Stimulated activated naive CD4-positive, alpha-beta T cell treated with Interleukin-2 at 50 U/mL for 16 hours (primary cell): ENCODE results near the gene MRPL12.

Experiments used
- DNase-seq: peaks from one replicate; lab custom pipeline; 2025; lab: John Stamatoyannopoulos, UW

Gene MRPL12

DNA sequence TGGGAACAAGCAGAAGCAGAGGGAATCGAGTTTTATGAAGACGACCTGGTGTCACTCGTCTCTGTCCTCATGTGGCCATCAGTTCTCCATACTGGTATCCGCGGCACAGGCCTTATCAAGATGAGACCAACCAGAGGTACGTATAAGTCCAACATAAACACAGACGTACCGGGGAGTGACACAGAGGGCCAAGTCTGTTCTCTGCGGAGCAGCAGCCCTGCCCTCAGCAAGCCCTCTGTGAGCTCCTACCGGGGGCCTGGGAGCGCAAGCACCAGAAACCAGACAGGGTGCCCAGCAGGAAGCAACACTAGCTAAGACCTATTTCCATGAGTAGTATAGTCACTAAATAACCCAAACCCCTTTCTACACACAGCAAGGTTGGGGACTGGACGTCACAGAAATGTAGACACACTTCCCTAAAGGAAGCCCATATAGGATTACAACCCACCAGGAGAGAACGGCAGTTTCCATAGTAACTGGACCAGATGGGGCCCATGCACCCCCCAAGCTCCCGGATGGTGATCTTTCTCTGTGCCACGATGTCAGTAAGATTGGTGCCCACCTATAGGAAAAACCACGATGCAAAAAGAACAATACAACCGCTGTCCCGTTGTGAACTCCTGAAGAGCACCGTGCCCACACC lies 20.5 kb upstream of the MRPL12 start:
- DNase-seq: no peak

DNA sequence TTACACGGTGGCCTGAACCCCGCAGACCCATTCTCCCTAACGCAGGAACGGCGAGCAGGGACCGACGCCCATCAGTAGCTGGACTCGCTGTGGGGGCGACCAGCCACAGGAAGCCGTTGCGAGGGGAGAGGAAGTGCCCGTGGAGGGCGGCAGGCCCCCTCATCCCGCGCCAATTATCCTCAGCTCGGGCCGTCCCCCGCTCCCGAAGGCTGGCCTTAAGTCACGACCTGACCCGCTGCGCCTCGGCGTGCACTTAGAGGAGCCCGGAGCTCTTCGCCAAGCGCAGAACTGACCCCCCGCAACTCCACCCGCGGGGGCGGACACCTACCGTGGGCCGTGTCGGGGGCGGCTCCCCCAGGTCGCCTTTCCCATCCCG lies 20.0 kb upstream of the MRPL12 start:
- DNase-seq: no peak

DNA sequence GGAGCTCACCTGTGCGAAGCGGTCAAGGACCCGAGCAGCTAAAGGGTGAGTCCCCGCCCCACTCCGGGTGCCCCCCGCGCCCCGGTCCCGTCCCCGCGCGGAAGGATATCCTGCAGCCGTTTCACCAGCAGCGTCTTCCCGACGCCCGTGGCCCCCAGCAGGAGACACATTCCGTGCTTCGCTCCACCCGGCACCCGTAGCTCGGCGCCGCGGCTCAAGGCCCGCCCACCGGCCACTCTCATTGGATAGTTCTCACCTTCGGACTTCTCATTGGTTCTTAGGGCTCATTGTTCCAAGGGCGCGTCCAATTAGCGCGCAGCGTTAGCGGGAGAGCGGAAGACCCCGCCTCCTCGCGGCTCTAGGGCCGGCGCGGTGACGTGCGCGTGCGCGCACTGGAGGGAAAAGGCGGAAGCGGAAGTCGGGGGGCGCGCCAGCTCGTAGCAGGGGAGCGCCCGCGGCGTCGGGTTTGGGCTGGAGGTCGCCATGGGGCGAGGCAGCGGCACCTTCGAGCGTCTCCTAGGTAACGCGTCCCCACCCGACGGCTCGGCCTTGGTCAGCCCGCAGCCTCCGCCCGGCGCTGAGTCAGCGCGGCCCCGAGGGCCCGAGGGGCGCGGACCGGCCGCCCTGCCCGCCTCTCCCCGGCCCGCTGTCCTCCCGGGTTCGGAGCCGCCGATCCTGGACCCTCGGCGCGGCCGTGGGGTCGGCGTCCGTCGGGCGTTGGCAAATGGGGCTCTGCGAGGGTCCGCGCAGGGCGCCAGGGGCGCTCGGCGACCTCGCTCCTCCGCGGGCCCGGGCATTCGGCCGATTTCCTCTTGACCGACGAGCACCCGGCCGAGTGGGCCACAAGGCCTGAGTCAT lies 19.4 kb upstream of the MRPL12 start, which contains the start of the genes ARL16 and HGS:
TSS of gene ARL16 (minus strand) at position 214 of the 858 bp plus-strand sequence. CDS start at position 170, 44 bp downstream.
TSS of gene HGS (plus strand) at position 428 of the 858 bp plus-strand sequence. CDS start at position 484, 56 bp downstream.
- peak; percentile 95 for DNase-seq

DNA sequence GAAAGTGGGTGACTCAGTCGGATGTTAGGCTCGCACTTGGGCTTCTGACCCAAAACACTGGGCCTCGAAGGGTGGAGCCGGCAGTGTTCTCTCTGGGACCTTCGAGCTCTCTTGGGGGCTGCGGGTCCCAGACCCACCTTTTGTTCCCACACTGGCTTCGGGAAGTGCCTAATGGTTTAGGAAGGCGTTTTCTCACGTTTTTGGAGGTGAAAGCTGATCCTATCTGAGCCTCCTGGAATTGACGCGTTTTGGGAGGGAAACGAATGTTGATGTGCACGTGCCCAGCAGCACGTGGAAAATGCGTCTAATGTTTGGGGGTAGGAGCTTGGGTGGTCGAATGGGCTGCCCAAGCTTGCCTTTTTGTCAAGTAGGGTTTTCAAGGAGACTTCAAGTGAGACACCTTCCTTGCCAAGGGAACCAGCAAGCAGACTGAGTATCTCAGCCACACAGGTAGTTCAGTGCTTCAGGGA lies 18.7 kb upstream of the MRPL12 start:
- DNase-seq: no peak

DNA sequence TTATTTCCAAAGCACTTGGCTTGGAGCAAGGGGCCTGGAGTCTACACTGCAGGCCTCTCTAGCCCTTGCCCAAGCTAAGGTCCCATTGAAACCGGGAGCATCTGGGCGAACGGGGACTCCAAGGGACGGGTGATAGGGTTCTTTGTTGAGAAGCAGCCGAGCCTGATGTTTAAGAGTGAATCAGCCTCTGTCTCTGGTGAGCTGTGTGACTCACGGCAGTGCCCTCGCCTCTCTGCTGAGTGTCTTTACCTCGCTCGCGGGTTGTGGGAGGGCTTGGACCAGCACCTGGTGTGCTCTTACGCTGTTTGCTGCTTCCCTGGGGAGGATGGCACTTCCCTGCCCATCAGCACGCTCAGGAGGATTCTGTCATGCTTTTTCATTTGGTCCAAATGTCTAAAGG lies 18.1 kb upstream of the MRPL12 start:
- peak; percentile 56 for DNase-seq

DNA sequence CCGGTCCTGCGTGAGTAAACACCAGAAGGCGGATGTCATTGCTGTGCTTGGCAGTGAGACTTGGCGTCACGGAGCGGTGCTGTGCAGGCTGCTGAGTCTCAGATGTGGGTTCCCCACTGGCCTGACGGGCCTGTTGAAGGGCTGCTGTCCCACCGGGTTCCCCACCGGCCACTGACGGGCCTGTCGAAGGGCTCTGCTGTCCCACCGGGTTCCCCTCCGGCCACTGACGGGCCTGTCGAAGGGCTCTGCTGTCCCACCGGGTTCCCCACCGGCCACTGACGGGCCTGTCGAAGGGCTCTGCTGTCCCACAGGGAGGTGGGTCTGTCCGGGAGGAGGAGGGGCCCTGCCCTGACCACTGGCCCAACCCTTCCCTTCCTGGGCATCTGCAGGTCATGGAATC lies 16.6 kb upstream of the MRPL12 start:
- DNase-seq: no peak

DNA sequence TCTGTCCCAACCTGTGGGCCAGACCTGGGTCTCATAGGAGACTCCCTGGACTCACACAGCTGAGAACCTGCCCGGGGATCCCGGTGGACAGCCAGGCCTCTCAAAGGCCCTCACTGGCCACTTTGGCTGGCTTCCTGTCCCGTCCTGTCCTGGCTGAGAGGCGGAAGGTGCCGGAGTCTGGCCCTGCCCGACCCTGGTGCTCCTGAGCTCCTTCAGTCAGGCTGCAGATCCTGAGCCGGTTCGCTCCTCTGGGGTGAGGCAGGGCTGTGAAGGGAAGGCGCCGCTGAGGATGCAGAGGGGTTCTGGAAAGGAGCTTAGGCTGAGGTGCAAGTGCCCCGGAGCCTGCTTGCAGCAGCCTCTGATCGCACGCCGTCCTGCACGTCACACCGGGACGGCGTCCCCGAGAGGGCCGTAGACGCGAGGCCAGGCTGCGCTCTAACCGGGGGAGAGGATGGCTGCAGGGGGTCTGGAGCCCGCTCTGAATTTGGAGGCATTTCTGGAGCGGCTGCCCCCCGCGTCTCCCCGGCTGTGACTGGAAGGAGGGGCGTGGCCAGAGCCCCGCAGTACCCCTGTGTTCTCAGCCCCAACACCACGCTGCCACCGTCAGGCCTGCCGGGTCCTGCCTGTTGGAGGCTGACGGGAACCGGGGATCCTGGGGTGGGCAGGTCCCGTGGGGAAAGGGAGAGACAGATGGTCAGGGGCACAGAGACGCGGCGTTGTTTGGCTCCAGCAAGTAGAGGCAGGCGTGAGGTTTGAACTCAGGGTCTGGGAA lies 15.2 kb upstream of the MRPL12 start:
- no peak for DNase-seq

DNA sequence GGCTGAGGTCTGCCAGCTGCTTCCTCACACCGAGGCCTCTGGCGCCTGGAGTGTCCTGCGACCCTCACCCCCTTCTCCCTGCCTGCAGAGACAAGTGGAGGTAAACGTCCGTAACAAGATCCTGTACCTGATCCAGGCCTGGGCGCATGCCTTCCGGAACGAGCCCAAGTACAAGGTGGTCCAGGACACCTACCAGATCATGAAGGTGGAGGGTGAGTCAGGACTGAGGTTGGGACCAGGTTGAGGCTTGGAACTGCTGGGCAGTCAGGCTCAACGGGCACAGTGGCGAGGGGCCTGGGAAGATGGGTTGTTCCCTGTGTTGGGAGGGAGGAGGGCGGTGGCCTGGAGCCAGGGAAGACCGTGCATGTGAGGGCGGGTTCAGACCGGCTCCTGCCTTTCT lies 14.6 kb upstream of the MRPL12 start:
- DNase-seq: no peak

DNA sequence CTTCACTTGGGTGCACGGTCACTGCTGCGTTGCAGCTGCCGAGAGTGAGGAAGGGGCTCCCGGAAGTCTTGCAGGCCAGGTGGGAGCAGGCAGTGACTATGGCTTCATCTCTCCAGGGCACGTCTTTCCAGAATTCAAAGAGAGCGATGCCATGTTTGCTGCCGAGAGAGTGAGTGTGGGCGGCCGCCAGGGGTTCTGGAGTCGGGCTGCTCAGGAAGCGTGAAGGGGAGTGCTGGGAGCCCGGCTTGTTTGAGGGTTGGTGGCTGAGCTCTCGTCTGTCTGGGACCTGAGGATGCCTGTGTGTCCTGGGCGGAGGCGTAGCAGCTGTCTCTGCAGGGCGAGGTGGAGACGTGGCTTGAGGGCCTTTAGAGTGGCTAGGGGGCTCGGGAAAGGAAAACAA lies 13.1 kb upstream of the MRPL12 start:
- no peak for DNase-seq

DNA sequence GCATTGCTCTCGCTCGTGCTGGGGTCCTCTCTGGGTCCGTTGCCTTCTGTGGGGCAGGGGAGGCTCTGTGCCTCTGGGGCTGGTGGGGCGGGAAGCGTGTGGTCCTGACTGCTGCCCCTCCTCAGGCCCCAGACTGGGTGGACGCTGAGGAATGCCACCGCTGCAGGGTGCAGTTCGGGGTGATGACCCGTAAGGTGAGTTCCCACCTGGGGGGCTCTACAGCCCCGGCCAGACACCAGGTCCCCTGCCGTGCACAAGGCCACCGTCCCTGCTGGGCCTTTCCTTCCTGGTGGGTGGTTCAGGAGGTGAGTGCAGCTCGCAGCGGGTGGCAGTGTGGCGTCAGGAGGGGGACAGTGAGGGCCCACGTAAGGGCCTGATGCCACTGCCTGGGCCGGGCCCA lies 12.6 kb upstream of the MRPL12 start:
- DNase-seq: no peak

DNA sequence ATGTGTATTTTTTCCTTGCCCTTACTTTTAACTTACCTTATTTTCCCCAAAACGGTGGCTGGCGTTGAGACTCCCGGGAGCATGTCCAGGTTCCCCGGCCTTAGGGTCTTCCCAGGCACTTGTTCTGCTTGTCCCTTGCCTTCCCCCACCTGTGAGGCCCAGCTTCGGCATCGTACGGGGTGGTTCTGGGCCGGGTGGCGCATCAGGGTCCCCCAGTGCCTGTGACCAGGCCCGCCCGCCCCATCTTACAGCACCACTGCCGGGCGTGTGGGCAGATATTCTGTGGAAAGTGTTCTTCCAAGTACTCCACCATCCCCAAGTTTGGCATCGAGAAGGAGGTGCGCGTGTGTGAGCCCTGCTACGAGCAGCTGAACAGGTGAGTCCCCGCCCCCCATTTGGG lies 12.0 kb upstream of the MRPL12 start:
- DNase-seq: no peak

DNA sequence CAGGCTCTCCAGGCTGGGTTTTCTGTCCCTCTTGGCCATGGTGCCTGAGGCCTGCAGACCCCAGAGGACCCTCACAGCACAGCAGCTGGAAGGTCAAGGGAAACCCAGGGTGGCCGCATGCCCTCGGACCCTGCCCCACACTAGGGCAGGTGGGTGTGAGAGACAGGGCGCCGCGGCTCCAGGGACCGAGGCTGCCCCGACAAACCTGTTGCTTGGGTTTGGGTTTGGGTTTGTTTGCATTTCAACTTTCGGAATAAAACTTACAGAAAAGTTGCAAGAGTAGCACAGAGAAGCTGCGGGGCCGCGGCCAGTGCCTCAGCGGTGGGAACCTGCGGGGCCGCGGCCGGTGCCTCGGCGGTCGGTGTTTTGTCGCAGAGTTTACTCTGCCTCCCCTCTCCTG lies 11.6 kb upstream of the MRPL12 start:
- no peak for DNase-seq

DNA sequence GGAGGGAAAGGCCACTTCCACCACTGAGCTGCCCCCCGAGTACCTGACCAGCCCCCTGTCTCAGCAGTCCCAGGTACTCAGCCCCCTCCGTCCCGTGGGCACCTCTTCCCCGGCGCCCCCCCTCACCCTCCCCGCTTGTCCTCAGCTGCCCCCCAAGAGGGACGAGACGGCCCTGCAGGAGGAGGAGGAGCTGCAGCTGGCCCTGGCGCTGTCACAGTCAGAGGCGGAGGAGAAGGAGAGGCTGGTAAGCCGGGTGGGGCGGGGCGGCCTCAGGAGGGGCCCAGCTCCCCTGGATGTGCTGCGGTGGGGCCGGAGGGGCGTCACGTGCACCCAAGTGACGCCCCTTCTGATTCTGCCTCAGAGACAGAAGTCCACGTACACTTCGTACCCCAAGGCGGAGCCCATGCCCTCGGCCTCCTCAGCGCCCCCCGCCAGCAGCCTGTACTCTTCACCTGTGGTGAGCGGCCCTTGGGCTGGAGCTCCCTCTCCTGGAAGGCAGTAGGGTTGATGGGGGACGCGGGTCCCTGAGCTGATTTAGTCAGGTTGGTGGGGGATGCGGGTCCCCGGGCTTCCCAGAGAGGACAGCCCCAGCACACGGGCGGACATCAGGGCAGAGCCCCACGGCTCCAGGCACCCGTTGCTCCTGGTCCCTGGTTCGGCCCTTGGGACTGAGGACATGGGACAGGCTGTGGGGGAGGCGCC lies 9.5 kb upstream of the MRPL12 start:
- DNase-seq: no peak

DNA sequence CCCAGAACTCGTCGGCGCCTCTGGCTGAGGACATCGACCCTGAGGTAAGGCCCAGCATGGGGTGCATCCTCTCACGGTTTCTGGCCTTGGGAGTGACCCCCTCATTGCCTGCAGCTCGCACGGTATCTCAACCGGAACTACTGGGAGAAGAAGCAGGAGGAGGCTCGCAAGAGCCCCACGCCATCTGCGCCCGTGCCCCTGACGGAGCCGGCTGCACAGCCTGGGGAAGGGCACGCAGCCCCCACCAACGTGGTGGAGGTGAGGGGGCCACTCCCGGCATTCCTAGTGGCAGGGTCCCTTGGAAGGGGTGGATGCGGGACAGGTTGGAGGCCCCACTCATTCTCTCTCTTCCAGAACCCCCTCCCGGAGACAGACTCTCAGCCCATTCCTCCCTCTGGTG lies 8.4 kb upstream of the MRPL12 start:
- no peak for DNase-seq

DNA sequence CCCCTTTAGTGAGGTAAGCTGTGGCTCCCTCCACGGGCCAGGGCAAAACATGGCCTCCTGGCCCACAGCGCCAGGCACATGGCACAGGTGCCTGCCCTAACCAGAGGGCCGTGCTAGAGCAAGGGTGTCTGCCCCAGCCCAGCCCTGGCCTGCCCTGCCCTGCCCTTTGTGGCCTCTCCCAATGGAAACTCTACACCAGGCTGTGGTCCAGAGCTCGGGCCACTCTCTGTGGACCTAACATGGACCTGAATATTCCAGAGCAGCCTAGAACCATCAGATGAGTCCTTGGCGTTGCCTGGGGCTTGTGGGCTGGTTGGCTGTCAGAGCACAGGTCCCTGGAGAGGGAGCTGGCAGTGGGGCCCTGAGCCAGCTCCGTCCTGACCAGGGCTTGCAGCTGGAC lies 8.0 kb upstream of the MRPL12 start:
- no peak for DNase-seq

DNA sequence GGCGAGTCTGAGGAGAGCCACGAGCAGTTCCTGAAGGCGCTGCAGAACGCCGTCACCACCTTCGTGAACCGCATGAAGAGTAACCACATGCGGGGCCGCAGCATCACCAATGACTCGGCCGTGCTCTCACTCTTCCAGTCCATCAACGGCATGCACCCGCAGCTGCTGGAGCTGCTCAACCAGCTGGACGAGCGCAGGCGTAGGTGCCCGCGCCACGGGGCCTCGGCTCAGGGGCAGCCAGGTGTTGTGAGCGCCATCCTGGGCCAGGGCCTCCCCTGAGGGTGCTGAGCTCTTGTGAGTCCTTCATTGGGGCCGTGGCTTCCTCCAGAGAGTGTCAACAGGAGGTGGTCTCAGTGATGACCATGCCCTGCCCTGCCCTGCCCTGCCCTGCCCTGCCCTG lies 7.4 kb upstream of the MRPL12 start:
- no peak for DNase-seq

DNA sequence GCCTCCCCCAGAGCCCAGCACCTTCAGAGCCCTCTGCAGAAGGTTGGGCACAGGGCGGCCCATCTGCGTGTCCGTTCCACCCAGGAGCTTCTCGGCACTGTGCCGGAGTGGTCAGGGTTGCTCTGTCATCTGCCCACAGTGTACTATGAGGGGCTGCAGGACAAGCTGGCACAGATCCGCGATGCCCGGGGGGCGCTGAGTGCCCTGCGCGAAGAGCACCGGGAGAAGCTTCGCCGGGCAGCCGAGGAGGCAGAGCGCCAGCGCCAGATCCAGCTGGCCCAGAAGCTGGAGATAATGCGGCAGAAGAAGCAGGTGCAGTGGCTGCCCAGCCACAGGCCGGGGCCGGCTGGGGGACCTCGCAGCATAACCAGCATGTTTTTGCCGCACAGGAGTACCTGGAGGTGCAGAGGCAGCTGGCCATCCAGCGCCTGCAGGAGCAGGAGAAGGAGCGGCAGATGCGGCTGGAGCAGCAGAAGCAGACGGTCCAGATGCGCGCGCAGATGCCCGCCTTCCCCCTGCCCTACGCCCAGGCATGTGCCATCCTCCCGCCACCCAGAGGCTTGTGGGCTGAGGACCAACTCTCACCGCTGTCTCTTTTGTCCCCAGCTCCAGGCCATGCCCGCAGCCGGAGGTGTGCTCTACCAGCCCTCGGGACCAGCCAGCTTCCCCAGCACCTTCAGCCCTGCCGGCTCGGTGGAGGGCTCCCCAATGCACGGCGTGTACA lies 6.8 kb upstream of the MRPL12 start:
- no peak for DNase-seq

DNA sequence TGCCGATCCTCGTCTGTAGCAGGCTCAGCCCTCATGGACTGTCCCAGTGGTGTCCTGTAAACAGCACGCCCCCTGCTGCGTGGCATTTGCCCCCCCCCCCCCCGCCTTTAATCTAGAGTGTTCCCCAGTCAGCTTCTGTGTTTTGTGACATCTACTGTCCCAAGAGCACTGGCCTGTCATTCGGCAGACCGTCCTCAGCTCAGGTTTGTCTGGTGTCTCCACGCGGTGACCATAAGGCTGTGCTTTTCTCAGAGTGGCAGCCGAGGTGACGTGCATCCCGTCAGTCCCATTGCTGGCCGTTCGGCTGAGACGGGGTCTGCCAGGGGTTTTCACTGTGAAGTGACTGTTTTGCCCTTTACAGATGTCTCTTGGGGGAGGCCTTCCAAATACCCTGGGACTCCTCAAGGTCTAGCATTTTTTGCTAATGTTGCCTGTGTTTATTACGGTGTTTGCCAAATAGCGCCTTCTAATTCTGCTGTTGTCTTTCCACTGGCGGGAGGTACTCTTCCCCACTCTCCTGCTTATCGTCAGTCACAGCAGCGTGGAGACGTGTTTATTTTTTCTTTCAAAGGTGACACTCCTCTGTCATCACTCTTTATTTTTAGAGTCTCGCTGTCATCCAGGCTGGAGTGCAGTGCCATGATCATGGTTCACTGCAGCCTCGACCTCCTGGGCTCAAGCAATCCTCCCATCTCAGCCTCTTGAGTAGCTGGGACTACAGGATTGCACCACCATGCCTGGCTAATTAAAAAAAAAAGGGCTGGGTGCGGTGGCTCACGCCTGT lies 5.7 kb upstream of the MRPL12 start:
- no peak for DNase-seq

DNA sequence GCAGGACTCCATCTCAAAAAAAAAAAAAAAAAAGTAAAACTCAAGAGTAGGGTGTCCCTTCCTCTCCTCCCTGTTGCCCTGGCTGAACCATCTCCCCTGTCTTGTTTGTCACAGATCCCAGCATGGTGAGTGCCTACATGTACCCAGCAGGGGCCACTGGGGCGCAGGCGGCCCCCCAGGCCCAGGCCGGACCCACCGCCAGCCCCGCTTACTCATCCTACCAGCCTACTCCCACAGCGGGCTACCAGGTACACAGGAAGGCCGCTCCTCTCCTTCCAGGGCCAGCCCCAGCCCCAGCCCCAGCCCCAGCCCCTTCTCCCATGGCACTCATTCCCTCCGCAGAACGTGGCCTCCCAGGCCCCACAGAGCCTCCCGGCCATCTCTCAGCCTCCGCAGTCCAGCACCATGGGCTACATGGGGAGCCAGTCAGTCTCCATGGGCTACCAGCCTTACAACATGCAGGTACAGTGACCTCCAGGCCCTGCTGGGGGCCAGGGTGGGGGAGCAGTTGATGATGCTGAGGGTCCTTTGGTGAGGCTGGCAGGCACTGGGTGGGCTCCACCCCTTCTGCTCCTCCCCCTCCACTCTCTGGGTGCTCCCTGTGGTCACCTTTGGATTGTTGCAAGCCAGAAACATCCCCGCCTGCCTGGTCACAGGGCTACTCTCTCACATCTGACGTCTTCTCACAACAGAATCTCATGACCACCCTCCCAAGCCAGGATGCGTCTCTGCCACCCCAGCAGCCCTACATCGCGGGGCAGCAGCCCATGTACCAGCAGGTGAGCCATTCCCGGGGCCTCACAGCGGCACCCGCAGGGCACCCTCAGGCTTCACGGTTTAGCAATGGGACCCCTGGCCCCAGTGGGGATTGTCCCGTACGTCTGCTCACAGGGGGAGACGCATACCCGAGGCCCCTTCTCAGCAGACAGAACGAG lies 2.5 kb upstream of the MRPL12 start:
- no peak for DNase-seq
